ENCODE data around the gene CD200R1. TPM values are rescaled to one million over a fixed set of nuclear protein-coding genes. Genes with fewer than 3 reads are reported as not detected.
A peak's percentile ranks its signal among the peaks of the same experiment; 100 is the strongest.

CD200R1 gene
- total and polyA plus RNA-seq, 2 of the 13 experiments (the other 11 are each of a cell fraction or from before 2014, with no cell fraction given): 0.04 TPM; not detected in 1

DNA sequence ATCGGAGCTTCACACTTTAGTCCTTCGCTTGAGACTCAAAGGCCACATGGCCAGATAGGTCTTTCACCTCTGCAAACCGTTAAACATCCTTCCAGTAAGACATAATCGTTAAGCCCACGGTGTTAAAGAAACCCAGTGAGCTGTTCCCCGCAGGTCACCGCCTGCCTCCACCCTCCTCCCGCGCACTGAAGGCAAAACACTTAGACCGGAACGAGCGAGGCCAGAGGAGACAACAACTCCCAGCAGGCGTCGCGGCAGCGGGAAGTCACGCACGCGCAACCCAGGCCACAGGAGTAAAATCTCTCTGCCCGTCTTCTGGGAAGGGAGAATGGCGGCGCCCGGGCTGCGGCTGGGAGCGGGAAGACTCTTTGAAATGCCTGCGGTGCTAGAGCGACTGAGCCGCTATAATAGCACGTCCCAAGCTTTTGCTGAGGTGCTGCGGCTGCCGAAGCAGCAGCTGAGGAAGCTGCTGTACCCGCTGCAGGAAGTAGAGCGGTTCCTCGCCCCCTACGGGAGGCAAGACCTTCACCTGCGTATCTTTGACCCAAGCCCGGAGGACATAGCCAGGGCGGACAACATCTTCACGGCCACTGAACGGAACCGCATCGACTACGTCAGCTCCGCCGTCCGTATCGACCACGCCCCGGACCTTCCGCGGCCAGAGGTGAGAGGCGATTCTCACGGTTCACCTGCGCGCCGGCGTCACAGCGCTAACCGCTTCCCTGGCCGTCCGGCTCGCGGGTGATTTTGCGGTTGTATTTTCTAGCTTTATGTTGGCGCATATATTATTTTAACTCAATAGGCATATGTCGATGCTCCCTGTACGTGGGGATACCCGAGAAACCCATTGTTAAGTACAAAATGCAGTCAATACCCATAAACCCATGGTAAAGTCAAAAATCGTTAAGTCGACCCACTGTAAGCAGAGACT lies 16.0 kb upstream of the CD200R1 start, which contains the start of gene GTPBP8 (continued):
- TF ChIP-seq ZBTB8A (CRISPR knock-in tag; IDR thresholded peaks at IDR 0.05; ENCODE audit: borderline replicate concordance, low read depth) (no peak), POLR2A (IDR thresholded peaks at IDR 0.05; ENCODE audit: insufficient read depth in 1 of 2, low read depth in 2 of 2, low read length in 2 of 2) (peak; percentile 88 to 98), MEIS1 (CRISPR knock-in tag; IDR thresholded peaks at IDR 0.05; ENCODE audit: borderline replicate concordance) (no peak), SP5 (CRISPR knock-in tag; IDR thresholded peaks at IDR 0.05; ENCODE audit: borderline replicate concordance, low read depth) (peak; percentile 53), HMGA1 (CRISPR knock-in tag; conservative IDR thresholded peaks at IDR 0.05) (no peak), CBX2 (IDR thresholded peaks at IDR 0.05; ENCODE audit: low read depth, low read length) (no peak), CBX2 (CRISPR knock-in tag; IDR thresholded peaks at IDR 0.05; ENCODE audit: low read depth) (no peak), ZMYM3 (CRISPR knock-in tag; IDR thresholded peaks at IDR 0.05) (no peak), GABPA (IDR thresholded peaks at IDR 0.05; ENCODE audit: low read depth, low read length) (peak; percentile 73), GABPA (CRISPR knock-in tag; IDR thresholded peaks at IDR 0.05; ENCODE audit: low read depth) (peak; percentile 88), MTF1 (CRISPR knock-in tag; IDR thresholded peaks at IDR 0.05) (no peak), PRPF4 (IDR thresholded peaks at IDR 0.05; ENCODE audit: low read depth, low read length, poor library complexity, severe bottlenecking) (no peak)
- TF ChIP-seq, protein P1, sequence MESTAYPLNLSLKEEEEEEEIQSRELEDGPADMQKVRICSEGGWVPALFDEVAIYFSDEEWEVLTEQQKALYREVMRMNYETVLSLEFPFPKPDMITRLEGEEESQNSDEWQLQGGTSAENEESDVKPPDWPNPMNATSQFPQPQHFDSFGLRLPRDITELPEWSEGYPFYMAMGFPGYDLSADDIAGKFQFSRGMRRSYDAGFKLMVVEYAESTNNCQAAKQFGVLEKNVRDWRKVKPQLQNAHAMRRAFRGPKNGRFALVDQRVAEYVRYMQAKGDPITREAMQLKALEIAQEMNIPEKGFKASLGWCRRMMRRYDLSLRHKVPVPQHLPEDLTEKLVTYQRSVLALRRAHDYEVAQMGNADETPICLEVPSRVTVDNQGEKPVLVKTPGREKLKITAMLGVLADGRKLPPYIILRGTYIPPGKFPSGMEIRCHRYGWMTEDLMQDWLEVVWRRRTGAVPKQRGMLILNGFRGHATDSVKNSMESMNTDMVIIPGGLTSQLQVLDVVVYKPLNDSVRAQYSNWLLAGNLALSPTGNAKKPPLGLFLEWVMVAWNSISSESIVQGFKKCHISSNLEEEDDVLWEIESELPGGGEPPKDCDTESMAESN (CRISPR knock-in tag; conservative IDR thresholded peaks at IDR 0.05): 0 out of 2 replicates have a peak, but pooled peaks have one; percentile 87
- TF ChIP-seq, protein P2, sequence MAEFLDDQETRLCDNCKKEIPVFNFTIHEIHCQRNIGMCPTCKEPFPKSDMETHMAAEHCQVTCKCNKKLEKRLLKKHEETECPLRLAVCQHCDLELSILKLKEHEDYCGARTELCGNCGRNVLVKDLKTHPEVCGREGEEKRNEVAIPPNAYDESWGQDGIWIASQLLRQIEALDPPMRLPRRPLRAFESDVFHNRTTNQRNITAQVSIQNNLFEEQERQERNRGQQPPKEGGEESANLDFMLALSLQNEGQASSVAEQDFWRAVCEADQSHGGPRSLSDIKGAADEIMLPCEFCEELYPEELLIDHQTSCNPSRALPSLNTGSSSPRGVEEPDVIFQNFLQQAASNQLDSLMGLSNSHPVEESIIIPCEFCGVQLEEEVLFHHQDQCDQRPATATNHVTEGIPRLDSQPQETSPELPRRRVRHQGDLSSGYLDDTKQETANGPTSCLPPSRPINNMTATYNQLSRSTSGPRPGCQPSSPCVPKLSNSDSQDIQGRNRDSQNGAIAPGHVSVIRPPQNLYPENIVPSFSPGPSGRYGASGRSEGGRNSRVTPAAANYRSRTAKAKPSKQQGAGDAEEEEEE (CRISPR knock-in tag; IDR thresholded peaks at IDR 0.05; ENCODE audit: borderline replicate concordance): no peak
- TF ChIP-seq, protein P3, sequence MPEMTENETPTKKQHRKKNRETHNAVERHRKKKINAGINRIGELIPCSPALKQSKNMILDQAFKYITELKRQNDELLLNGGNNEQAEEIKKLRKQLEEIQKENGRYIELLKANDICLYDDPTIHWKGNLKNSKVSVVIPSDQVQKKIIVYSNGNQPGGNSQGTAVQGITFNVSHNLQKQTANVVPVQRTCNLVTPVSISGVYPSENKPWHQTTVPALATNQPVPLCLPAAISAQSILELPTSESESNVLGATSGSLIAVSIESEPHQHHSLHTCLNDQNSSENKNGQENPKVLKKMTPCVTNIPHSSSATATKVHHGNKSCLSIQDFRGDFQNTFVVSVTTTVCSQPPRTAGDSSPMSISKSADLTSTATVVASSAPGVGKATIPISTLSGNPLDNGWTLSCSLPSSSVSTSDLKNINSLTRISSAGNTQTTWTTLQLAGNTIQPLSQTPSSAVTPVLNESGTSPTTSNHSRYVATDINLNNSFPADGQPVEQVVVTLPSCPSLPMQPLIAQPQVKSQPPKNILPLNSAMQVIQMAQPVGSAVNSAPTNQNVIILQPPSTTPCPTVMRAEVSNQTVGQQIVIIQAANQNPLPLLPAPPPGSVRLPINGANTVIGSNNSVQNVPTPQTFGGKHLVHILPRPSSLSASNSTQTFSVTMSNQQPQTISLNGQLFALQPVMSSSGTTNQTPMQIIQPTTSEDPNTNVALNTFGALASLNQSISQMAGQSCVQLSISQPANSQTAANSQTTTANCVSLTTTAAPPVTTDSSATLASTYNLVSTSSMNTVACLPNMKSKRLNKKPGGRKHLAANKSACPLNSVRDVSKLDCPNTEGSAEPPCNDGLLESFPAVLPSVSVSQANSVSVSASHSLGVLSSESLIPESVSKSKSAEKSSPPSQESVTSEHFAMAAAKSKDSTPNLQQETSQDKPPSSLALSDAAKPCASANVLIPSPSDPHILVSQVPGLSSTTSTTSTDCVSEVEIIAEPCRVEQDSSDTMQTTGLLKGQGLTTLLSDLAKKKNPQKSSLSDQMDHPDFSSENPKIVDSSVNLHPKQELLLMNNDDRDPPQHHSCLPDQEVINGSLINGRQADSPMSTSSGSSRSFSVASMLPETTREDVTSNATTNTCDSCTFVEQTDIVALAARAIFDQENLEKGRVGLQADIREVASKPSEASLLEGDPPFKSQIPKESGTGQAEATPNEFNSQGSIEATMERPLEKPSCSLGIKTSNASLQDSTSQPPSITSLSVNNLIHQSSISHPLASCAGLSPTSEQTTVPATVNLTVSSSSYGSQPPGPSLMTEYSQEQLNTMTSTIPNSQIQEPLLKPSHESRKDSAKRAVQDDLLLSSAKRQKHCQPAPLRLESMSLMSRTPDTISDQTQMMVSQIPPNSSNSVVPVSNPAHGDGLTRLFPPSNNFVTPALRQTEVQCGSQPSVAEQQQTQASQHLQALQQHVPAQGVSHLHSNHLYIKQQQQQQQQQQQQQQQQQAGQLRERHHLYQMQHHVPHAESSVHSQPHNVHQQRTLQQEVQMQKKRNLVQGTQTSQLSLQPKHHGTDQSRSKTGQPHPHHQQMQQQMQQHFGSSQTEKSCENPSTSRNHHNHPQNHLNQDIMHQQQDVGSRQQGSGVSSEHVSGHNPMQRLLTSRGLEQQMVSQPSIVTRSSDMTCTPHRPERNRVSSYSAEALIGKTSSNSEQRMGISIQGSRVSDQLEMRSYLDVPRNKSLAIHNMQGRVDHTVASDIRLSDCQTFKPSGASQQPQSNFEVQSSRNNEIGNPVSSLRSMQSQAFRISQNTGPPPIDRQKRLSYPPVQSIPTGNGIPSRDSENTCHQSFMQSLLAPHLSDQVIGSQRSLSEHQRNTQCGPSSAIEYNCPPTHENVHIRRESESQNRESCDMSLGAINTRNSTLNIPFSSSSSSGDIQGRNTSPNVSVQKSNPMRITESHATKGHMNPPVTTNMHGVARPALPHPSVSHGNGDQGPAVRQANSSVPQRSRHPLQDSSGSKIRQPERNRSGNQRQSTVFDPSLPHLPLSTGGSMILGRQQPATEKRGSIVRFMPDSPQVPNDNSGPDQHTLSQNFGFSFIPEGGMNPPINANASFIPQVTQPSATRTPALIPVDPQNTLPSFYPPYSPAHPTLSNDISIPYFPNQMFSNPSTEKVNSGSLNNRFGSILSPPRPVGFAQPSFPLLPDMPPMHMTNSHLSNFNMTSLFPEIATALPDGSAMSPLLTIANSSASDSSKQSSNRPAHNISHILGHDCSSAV (CRISPR knock-in tag; IDR thresholded peaks at IDR 0.05; ENCODE audit: borderline replicate concordance): no peak
- TF ChIP-seq, protein P4, sequence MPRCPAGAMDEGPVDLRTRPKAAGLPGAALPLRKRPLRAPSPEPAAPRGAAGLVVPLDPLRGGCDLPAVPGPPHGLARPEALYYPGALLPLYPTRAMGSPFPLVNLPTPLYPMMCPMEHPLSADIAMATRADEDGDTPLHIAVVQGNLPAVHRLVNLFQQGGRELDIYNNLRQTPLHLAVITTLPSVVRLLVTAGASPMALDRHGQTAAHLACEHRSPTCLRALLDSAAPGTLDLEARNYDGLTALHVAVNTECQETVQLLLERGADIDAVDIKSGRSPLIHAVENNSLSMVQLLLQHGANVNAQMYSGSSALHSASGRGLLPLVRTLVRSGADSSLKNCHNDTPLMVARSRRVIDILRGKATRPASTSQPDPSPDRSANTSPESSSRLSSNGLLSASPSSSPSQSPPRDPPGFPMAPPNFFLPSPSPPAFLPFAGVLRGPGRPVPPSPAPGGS (CRISPR knock-in tag; IDR thresholded peaks at IDR 0.05): peak; percentile 50; the same call in 1 of the 2 replicates

All from HepG2 (cell line).